ENCODE results near the gene C3orf33.

DNA sequence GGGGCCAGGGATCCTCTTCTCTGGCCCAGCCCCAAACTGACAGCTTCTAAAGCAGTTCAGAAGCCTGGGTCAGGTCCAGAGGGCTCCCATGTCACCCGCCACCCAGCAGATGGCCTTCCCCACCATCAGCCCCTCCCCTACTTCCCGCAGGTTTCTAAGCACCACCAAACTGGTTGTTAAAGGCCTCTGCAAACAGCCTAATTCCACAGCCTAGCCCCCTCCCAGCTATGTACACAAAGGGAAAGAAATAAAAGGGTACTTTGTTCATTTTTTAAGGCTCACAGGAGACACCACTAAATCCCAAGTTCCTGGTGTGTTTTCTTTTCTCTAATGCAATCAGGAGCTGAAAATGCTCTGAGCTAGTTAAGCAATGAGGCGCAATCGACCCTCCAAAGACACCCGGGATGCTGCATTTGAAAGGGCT lies 91.8 kb downstream of the C3orf33 start:
- no peak for TF ChIP-seq CTCF (IDR thresholded peaks at IDR 0.05; ENCODE audit: low read depth, low read length, missing input control)
- no peak for TF ChIP-seq FOXA1 (IDR thresholded peaks at IDR 0.05)
- no peak for TF ChIP-seq JUND (IDR thresholded peaks at IDR 0.05)
- TF ChIP-seq, protein P1, sequence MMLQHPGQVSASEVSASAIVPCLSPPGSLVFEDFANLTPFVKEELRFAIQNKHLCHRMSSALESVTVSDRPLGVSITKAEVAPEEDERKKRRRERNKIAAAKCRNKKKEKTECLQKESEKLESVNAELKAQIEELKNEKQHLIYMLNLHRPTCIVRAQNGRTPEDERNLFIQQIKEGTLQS (IDR thresholded peaks at IDR 0.05) = no peak
- no peak for TF ChIP-seq YY1 (IDR thresholded peaks at IDR 0.05)
- TF ChIP-seq SP1 (IDR thresholded peaks at IDR 0.05) = no peak
- TF ChIP-seq REST (IDR thresholded peaks at IDR 0.05) = no peak
- TF ChIP-seq MAX (IDR thresholded peaks at IDR 0.05) = no peak

Data from liver (tissue), 3 donors.